Measurements from ENCODE around the gene DPYSL5.

DNA sequence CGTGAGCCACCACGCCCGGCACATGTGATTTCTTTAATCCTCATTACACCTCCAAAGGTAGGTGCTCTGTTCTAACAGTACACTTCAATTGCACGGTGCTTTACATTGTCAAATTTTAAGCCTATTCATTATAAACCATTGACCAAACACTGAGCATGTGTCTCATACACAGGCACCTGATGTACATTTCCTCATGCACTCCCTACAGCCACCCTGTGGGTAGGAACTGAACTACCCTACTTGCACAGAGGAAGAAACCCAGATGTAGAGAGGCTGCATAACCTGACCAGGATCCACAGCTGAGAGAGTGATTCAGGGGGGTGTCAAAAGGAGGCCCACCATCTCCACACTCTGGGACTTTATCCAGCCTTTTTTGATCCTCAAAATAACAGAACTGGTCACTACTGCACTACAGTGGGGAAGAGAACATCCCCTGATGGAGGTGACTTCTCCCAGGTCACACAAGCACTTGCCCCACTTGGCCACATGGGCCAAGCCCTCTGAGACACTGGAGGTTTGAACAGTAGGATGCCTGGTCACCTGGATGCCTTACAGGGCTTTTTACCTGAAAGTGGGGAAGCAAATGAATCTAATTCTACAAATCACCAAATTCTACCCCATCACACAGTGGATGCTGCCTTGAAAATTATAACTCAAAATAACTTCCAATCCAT, 6.9 kb upstream of the DPYSL5 start:
- TF ChIP-seq, protein P1, sequence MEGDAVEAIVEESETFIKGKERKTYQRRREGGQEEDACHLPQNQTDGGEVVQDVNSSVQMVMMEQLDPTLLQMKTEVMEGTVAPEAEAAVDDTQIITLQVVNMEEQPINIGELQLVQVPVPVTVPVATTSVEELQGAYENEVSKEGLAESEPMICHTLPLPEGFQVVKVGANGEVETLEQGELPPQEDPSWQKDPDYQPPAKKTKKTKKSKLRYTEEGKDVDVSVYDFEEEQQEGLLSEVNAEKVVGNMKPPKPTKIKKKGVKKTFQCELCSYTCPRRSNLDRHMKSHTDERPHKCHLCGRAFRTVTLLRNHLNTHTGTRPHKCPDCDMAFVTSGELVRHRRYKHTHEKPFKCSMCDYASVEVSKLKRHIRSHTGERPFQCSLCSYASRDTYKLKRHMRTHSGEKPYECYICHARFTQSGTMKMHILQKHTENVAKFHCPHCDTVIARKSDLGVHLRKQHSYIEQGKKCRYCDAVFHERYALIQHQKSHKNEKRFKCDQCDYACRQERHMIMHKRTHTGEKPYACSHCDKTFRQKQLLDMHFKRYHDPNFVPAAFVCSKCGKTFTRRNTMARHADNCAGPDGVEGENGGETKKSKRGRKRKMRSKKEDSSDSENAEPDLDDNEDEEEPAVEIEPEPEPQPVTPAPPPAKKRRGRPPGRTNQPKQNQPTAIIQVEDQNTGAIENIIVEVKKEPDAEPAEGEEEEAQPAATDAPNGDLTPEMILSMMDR (IDR thresholded peaks at IDR 0.05): no peak
- TF ChIP-seq POLR2A (IDR thresholded peaks at IDR 0.05): no peak

Data from adrenal gland (tissue), 5 donors.